D341Med (cell line): ENCODE data around the gene ORM1.

ENCODE experiments used
- DNase-seq: peaks from one replicate; pipeline ENCODE4 v3.0.0; 2012; ENCODE audit warnings: low spot score

Gene ORM1

DNA sequence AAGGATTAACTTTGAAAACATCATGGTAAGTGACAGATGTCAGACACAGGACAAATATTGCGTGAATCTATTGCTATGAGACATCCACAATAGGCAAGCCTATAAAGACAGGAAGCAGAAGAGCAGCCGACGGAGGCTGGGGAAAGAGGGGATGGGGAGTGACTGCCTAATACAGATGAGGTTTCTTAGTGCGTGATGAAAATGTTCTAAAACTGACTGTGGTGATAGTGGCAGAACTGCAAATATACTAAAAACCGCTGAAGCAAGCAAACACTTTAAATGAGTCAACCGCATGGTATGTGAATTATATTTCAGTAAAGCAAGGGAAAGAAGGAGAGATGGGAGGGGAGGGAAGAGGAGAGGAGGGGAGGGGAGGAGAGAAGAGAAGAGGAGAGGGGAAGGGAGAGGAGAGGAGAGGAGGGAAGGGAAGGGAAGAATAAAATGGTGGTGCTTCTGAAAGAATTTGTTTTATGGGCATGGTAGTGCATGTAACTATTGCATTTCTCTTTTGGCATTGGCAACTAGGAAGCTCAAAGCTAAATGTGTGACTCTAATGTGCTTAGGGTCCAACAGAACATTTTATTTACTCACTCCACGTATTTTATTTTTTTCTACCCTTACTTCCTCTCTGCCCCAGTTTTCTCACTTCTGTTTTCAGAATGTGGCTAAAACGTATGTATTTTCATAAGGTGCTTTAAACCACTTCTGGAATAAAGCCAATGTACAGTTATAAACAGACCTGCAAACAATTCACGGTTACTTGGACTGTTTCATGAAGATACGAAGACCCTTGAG, 43.6 kb downstream of the ORM1 start:
- no peak for DNase-seq

DNA sequence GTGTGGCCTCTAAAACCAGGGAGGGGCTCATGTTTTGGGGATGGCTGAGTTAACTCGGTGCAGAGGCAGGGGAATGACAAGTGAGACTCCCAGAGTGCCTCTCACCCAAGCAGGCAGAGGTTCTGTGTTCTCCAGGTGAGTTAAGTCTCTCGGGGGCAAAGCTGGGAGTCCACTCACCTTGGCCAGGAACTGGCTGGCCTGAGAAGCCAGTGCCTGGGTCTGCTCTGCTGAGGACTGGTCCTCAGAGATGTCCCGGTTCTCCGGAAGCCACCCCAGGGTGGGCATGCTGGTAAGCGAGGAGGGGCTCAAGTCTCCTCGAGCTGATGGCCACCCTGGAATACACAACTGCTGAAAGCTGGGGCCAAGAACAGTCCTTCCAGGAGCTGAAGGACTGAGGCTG, 44.5 kb downstream of the ORM1 start:
- DNase-seq = no peak

DNA sequence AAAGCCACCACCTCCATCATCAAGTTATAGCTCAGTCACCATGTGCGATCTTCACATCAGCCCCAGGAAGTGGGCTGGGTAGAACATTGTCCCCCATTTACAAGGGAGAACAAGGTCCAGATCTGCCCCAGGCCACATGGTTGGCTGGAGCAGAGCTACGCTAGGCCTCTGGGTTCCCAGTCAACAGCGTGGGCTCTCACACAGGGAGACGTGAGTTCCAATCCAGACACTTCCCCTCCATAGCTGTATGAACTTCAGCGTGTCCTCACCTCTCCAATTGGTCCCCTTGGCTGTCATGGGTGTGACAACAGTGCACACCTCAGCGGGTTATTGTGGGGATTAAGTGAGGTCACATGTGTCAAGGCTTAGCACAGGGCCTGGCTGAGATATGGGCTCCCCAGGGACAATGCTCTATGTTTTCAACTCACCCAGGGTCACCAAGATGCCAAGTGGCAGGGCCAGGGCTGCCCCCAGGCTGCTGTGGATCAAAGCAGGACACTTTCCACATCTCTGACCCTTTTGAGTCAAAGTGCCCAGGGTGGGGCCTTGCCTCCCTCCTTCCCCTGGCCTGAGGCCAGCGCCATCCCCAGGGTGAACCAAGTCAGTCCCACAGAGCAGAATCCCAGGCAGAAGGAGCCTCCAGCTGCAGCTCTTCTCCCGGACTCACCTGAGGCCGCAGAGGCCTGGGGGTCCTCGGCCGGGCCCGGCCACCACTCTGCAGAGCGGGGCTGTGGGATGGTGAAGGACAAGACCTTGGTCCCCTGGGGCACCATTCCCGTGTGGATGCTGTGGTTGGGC, 45.1 kb downstream of the ORM1 start:
- no peak for DNase-seq

DNA sequence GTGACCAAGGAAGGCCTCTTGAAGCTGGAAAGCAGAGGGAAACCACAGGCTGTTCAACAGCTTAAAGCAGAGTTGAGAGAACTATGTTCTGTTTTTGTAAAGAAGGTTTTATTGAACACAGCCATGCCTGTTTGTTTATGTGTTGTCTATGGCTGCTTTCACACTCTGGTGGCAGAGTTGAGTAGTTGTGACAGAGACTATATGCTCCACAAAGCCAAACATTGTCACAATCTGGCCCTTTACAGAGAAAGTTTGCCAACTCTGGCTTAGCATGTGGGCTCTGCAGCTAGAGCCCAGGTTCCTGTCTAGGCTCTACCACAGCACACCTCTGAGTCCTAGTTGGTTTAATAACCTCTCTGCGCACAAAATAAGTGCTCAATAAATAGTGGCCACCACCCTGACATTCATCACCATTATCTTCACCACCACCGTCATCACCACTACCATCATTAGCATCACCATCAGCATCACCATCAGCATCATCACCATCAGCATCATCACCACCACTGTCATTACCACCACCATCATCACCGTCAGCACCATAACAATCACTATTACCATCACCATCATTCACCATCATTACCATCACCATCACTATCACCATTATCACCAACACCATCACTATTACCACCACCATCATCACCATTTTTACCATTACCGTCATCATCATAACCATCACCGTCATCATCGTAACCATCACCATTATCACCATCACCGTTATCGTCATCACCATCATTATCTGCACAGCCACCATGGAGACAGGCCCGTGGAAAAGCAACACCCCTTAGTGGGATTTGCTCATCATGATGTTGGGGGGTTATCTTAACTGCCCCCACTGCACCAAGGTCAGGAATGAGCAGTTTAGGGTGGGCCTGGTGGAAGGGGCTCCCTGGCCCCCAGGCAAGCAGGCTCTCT, 46.6 kb downstream of the ORM1 start:
- no peak for DNase-seq

DNA sequence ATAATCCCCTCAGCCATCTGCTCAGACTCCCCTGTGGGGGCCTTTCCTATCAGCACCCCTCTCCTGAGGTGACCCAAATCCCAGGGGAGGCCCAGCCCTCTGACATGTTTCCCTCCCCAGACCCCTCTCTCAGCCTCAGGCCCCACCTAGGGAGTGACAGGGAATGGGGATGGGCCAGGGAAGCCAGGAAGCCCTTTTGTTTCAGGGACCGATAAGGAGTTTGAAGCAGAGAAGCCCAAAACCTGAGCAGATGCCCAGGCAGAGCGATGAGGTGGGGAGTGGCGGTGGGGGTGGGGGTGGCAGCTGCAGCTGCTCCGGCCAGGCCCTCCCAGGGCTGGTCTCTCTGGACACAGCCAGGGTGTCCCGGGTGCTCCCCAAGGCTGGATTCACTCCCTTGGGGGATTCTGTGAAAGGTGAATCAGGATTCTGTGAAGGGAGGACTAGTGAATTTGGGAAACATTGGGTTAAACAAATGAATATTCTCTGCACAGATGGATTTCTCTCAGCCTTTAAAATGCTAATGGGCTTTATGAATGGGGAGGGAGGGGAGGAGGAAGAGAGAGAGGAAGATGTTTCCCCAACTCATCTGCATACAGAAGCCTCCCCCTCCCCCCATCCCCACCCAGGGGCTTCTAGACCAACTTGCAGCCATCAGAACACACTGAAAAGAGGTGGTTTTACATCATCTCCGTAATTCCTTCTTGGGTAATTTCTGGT, 47.5 kb downstream of the ORM1 start:
- DNase-seq = peak; percentile 91

DNA sequence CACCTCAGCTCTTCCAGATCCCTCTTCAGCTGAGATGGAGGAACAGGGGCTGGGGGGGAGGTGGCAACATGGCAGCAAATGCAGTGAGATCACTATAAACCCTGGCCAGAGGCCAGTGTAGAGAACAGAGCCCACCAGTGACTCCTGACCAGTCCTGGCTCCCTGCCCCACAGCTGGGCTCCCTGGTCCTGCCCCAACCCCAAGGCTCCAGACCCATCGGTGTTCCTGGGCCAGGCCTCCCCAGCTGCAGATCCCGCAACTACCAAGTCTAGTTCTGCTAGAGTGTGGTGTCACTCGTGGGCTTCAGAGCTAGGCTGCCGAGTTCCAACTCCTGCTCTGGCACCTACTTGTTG, 48.0 kb downstream of the ORM1 start:
- no peak for DNase-seq

DNA sequence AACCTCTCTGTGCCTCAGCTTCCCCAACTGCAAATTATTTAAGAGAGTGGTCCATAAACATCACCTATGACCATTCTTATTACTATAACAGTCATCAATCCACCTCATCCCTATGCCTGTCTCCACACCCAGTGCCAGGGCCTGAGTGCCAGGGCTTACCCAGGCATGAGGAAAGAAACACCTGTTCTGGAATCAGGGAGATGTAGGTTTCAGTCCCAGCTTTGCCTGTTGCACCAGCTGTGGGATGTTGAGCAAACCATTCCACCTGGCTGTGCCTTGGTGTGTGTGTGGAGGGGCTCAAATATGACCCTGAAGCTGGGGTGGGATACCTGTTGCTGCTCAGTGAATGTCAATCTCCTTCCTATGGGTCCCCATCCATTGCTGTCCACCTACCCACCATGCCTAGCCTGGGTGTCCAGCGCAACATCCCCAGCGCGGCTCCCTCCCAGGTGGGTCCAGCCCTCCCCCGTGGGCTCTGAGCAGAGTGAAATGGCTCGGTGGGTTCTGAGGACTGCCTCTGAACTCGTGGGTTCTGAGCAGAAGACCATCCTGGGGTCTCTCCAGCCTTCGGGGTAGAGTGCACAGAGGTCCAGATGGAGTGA, 48.5 kb downstream of the ORM1 start:
- no peak for DNase-seq

DNA sequence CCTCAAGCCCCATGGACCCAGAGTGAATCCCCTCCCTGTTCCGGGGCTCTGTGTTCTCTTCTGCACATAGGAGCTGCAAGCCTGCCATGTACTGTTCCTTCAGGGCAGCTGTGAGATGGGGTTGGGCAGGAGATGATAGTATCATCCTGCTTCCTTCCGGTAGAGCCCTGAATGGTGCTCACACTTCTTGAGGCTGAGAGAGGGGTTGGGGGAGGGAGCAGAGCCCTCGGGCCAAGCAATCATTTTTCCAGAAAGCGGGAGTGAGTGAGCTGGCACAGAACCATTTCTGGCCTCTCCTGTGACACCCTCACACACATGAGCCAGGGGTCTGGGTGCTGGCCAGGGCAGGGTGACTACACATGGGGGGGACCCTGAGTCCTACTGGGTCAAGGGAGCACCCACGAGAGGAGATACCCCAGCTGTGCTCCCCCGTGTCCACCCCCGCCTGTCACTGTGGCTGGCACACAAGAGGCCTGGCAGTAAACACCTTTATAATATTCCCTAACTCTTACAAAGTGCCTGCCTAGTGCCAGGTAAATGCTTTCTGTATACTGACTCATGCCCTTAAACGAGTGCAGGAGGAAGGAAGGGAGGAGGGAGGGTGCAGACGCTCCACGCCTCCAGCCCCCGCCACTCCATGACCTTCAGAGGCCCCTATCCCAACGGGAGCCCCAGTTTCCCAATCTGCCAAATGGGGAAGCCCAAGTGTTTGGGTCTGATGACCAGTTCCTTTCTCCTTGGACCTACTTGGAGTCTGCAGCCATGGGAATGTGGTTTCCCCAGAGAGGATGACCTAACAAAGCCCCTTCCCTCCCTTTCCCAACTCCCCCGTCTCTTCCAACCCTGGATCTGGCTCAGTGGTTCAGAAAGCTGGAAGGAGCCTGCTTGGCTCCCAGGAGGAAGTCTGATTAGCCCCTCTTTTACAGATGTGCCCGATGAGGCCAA, 49.3 kb downstream of the ORM1 start:
- no peak for DNase-seq

DNA sequence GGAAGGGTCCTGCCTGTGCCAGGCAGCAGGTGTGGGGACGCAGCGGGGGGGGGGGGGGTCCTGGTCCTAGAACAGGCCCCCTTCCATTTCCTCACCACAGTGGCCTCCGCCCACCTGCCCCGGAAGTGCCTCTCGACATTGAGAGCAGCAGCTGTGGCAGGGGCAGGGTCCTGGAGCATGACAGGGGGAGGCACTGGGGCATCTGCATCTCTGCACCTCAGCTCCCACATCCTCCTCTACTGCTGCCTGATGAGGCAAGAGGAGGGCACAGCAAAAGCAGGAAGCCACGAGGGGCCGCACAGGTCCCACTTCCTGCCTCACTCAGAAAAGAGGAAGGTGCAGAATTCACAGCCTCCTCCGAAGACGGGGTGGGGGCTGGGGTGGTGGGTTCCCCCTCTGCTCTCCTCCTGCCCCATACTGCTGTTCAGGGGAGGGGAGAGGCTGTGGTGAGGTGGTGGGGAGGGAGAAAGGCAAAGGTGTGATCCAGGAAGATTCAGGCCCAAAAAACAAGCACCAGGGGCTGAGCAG, 50.1 kb downstream of the ORM1 start:
- no peak for DNase-seq

DNA sequence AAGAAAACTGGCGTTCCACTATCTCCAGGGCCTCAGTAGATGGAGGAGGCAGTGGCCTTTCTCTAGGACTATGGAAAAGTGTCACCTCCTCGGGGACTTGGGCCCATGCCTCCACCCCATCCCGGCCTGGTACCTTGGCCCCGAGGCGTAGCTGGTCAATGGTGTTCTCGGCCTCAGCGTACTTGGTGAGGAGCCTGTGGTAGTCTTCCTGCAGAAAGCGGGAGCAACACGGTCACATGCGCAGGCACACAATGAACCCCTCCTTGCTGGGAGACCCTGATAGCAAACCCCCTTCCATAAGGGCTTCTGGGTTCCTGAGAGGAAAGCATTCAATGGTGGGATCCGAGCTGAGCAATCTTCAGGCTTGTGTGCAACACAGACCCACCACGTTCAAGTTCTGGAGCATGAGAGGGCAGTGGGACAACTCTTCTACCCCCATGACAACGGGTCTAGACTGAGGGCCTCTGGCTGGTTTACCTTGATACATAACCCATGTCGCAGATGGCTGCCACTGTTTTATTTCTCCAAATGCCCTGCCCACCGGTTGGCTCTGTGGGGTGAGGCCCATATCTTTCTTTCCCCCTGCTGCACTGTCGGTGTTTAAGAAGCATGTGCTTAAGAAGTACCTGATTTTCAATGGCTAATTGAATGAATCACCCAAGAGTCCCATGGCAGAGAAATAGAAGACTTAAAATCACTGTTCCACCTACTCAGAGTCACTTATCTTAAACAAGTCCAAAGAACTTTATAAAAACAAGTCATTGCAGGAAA, 51.2 kb downstream of the ORM1 start:
- no peak for DNase-seq

DNA sequence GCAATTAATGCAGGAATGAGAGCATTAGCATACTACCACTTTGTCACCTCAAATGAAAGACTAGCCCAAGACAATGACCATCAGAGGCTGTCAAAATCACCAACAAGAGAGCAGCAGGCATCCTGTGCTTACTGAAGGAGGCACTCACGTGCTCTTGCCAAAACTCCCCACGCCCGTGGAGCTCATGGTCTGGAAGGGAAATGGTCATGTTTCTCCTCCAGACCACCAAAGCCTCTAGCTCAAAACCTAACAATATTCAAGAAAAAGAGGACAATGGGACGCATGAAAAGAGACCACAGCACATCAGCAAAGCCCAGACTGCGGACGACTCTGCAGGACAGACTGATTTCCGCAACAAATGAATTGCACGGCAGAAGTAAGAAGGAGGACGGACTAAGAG, 52.0 kb downstream of the ORM1 start:
- DNase-seq = no peak

DNA sequence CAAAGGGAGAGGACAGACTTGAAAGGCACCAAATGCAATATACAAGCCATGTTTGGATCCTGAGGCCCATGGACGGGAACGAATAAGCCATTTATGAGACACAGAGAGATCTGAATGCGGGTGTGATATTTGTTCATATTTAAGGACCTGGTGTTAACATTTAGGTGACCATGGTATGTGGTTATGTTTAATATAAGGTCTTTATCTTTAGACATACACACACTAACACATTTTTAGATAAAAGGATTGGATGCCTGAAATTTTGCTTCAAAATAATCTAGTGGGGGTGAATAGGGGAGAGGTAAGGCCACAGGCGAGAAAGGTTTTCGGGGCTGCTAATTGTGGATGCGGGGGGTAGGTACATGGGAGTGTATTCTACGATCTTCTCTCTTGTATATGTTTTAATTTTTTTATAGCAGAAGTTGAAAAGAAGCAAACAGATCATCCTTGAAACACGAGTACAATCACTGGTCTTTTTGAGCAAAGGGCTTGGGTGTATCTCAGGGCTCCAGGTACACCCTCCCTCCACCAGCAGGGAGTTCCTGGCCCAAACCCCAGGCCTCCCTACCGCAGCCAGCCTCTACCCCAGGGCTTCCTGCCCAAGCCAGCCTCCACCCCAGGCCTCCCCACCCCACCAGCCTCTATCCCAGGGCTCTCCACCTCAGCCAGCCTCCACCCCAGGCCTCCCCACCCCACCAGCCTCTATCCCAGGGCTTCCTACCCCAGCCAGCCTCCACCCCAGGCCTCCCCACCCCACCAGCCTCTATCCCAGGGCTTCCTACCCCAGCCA, 52.7 kb downstream of the ORM1 start:
- no peak for DNase-seq
